AG04450 (cell line): ENCODE data around the gene ANTXR1. TPM values are rescaled to one million over a fixed set of nuclear protein-coding genes. Genes with fewer than 3 reads are reported as not detected.

ENCODE experiments used
- CTCF ChIA-PET: fragments of 300-600, 350-600 bp; formaldehyde crosslinking; extraction: SDS; loops from one replicate; lab custom pipeline; 2022; ENCODE audit warnings: antibody characterized with exemption, inconsistent platforms; lab: Charles Lee
- POLR2A ChIA-PET: fragments of 350-600 bp; formaldehyde crosslinking; extraction: SDS; loops from one replicate; lab custom pipeline; 2021; ENCODE audit warnings: antibody characterized with exemption, inconsistent platforms; lab: Yijun Ruan, JAX
- DNase-seq: peaks from one replicate; pipeline ENCODE4 v3.0.0-alpha.2; 2011; ENCODE audit warnings: low read depth, low spot score
- H3K27ac ChIP-seq: one replicate; pipeline ENCODE4 v1.5.1; 2012; ENCODE audit warnings: low read depth, low read length, control low read depth
- H3K27me3 ChIP-seq: one replicate; pipeline ENCODE4 v1.6.0; 2012; ENCODE audit warnings: low read length; ENCODE audit not compliant: control insufficient read depth, insufficient read depth
- H3K4me3 ChIP-seq: 2 replicates; pipeline ENCODE4 v1.5.1; 2011; ENCODE audit warnings: mild to moderate bottlenecking, low read depth, low read length, control low read depth
- H3K9me3 ChIP-seq: 2 replicates; pipeline ENCODE4 v1.5.1; 2012; ENCODE audit warnings: low read length; ENCODE audit not compliant: control insufficient read depth, insufficient read depth
- polyA plus RNA-seq: library from polyadenylated mRNA; depleted of rRNA; stranded (reverse); fragments of >200 nt; gene quantifications from 2 replicates; pipeline ENCODE4 v1.2.3, GENCODE V29; 2011
- TF ChIP-seq, protein P1 (sequence below): IDR thresholded peaks from 2 replicates; pipeline ENCODE4 v1.5.1; 2011; ENCODE audit warnings: low read depth, low read length, control low read depth, inconsistent platforms

The ANTXR1 gene
- polyA plus RNA-seq, 1 experiment, result 113 TPM

GRCh38 chr2:69070969-69071368 is 58.0 kb downstream of the ANTXR1 start:
- TF ChIP-seq, protein P1, sequence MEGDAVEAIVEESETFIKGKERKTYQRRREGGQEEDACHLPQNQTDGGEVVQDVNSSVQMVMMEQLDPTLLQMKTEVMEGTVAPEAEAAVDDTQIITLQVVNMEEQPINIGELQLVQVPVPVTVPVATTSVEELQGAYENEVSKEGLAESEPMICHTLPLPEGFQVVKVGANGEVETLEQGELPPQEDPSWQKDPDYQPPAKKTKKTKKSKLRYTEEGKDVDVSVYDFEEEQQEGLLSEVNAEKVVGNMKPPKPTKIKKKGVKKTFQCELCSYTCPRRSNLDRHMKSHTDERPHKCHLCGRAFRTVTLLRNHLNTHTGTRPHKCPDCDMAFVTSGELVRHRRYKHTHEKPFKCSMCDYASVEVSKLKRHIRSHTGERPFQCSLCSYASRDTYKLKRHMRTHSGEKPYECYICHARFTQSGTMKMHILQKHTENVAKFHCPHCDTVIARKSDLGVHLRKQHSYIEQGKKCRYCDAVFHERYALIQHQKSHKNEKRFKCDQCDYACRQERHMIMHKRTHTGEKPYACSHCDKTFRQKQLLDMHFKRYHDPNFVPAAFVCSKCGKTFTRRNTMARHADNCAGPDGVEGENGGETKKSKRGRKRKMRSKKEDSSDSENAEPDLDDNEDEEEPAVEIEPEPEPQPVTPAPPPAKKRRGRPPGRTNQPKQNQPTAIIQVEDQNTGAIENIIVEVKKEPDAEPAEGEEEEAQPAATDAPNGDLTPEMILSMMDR, result no peak
- H3K9me3 ChIP-seq, result no peaks in the 10 kb centered on the region
- POLR2A ChIA-PET, result no interaction called here
- CTCF ChIA-PET, result no interaction called here
- H3K27ac ChIP-seq, result no peak overlapping the region
- no peaks in the 10 kb centered on the region for H3K27me3 ChIP-seq
- H3K4me3 ChIP-seq, result no peak overlapping the region
- no peak for DNase-seq

DNA sequence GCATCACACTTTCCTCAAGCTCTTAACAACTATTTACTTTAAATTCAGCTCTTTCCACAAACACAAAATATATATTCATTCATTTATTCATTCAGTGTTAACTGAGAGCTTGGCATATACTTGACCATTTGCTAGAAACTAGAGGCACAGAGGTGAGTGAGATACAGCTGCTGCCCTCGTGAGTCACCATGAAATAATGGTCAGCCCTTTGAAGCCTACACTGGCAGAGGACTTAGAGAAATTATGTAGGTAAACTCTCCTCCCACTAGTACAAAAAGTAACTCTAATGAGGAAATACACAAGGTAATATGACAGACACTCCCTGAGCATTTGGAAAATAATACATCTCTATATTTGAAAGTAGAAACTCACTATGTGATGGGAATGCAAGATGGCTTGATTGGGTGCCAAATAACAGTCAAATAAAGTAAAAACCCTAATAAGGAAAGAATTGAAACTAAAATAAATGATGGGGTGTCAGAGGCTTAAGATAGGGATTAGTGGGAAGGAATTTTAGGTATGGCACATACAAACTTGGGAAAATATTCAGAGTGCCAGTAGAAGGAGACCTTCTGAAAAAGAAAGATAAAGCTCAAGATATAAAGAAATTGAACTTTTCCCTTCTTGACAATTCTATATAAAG is 61.1 kb downstream of the ANTXR1 start:
- H3K27ac ChIP-seq, result no peak overlapping the region
- POLR2A ChIA-PET, result no interaction called here

DNA sequence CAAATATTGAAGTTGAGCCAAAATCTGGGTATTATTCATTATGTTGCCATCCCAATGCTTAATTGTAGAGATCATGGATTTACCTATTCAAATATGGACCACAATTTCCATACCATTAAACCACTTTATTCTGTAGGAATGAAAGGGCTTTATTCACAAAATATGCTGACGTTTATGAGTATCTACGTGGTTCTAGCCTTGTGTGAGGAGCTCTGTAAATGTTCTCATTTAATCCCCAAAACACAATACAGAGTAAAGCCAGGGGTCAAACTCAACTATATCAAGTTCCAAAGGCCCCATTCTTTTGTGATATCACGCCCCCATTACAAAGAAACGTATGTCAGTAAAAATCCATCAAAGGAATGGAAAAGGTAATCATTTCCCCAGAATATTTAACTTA is 61.9 kb downstream of the ANTXR1 start:
- ChIA-PET POLR2A (no interaction called here), CTCF (no interaction called here)
- TF ChIP-seq, protein P1, result no peak

More for the DNA sequence above, 61.1 kb downstream of the ANTXR1 start:
- CTCF ChIA-PET, result interaction anchor here (0.5 kb wide), 1 partner anchor 61 kb away, joined by 5 read pairs; the partner anchor contains the start of gene ANTXR1
- Histone ChIP-seq H3K9me3 (no peaks in the 10 kb centered on the region), H3K4me3 (no peak overlapping the region), H3K27me3 (no peaks in the 10 kb centered on the region)
- no peak for DNase-seq
- TF ChIP-seq, protein P1, result no peak

DNA sequence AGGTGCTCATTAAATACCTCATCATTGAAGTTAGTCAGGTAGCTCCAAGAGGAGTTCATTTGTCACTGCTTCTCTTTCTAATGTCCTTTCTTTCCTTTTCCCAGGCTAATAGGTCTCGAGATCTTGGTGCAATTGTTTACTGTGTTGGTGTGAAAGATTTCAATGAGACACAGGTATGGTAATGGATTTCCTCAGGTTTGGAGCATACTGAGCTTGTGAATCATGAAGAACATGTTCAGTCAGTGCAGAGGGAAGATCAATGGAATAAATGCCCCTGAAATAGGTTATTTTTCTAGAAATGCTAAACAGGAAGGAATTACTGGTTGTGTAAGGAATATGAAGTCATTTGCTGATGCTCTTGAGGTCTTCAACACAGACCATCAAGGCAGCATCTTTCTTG is 62.5 kb downstream of the ANTXR1 start:
- Histone ChIP-seq H3K9me3 (no peaks in the 10 kb centered on the region), H3K4me3 (no peak overlapping the region), H3K27me3 (no peaks in the 10 kb centered on the region), H3K27ac (no peak overlapping the region)
- CTCF ChIA-PET, result no interaction called here
- TF ChIP-seq, protein P1, result no peak
- POLR2A ChIA-PET, result no interaction called here
- DNase-seq, result no peak

More for the DNA sequence above, 61.9 kb downstream of the ANTXR1 start:
- no peak for DNase-seq
- Histone ChIP-seq H3K4me3 (no peak overlapping the region), H3K9me3 (no peaks in the 10 kb centered on the region), H3K27ac (no peak overlapping the region), H3K27me3 (no peaks in the 10 kb centered on the region)

DNA sequence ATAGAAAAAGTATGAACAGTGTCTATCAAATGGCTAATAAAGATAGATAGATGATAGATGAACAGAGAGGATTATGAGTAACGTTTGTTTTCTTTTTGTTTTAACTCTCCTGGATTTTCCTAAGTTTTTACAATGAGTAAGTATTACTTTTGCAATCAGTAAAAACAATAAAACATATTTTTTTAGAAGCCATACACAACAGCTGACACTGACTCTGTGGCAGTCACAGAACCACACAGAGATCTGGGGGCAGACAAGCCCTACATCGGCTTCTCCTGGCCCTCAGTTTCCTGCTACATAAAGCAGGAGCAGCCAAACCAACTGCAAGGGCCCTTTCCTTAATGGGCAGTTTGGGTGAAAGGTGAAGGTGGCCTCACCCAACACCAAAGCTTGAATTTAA is 63.6 kb downstream of the ANTXR1 start:
- CTCF ChIA-PET, result no interaction called here
- POLR2A ChIA-PET, result no interaction called here
- no peaks in the 10 kb centered on the region for H3K9me3 ChIP-seq
- no peak overlapping the region for H3K27ac ChIP-seq
- no peak for DNase-seq
- H3K4me3 ChIP-seq, result no peak overlapping the region
- TF ChIP-seq, protein P1, result no peak
- no peaks in the 10 kb centered on the region for H3K27me3 ChIP-seq
